Type B pancreatic cell (in vitro differentiated cells): Measurements from ENCODE around the gene MCFD2. TPM values are rescaled to one million over a fixed set of nuclear protein-coding genes. Genes with fewer than 3 reads are reported as not detected.

Source experiments
- DNase-seq: peaks from one replicate; pipeline ENCODE4 v3.0.0; 2021; ENCODE audit warnings: mixed read lengths; ENCODE audit not compliant: unreplicated experiment; ENCODE audit errors: extremely low spot score
- H3K27ac Mint-ChIP-seq: 2 replicates; pipeline ENCODE4 v1.8.0; 2021; ENCODE audit warnings: mild to moderate bottlenecking, mixed read lengths
- H3K27me3 Mint-ChIP-seq: 2 replicates; pipeline ENCODE4 v1.8.0; 2021; ENCODE audit warnings: mixed read lengths
- H3K36me3 Mint-ChIP-seq: 2 replicates; pipeline ENCODE4 v1.8.0; 2021; ENCODE audit warnings: mixed read lengths
- H3K4me1 Mint-ChIP-seq: one replicate; pipeline ENCODE4 v1.8.0; 2021; ENCODE audit warnings: mixed read lengths; ENCODE audit not compliant: unreplicated experiment
- H3K4me3 Mint-ChIP-seq: 2 replicates; pipeline ENCODE4 v1.8.0; 2021; ENCODE audit warnings: mild to moderate bottlenecking, mixed read lengths
- H3K9me3 Mint-ChIP-seq: 2 replicates; pipeline ENCODE4 v1.8.0; 2021; ENCODE audit warnings: mixed read lengths
- CTCF ChIP-seq: fragments of 200-600 bp; sonication (generic); conservative IDR thresholded peaks from 2 replicates; pipeline ENCODE4 v1.5.0; 2021; ENCODE audit warnings: antibody characterized with exemption, mild to moderate bottlenecking
- total RNA-seq: library from RNA; stranded (reverse); gene quantifications from 2 replicates; pipeline ENCODE4 v1.2.1, GENCODE V29; 2021; ENCODE audit warnings: low replicate concordance

The MCFD2 gene
- total RNA-seq, 1 donor from 2014 or later = 72.4 TPM

DNA sequence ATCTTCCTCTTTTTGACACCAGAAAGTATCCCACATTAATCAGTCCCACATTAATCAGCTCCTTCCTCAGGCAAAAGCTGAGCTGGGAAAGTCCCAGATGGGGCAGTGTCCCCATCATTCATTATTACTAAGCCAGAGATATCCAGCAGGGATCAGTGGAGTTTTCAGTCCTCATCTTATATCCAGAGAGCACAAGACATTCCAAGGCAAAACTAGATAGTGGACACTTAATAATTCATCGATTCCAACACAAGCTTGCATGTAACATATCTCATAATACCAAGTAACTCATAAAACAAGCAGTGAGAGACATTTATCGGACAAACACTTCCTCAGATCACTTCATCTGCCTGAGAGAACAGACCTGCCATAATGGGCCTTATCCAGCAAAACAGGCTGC, 53.1 kb downstream of the MCFD2 start:
- peaks cover 8% of the 10 kb centered on the region for H3K9me3 Mint-ChIP-seq
- H3K27ac Mint-ChIP-seq = no peak overlapping the region
- DNase-seq = no peak
- H3K36me3 Mint-ChIP-seq = no peaks in the 10 kb centered on the region
- H3K4me3 Mint-ChIP-seq = no peak overlapping the region
- peaks cover 25% of the 10 kb centered on the region for H3K4me1 Mint-ChIP-seq
- TF ChIP-seq CTCF = no peak
- H3K27me3 Mint-ChIP-seq = no peaks in the 10 kb centered on the region

DNA sequence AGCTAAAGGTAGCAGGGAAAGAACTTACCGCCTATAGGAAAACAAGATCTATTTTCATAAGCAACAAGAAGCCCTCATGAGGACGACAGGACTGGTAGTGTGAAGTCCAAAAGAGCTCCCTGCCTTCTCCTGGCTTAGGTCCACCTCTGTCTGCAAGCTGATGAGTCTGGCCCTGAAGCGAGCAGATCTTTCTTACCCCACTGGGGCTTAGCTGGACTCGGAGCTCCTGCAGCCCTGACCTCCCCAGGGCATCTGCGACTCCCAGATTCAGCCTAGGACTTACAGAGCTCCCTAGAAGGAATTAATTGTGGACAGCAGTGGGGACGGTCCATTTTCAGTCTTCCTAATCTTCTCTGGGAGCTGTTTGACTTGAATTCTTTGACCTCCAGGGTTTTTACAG, 53.7 kb downstream of the MCFD2 start:
- Mint-ChIP-seq H3K9me3 (peaks cover 8% of the 10 kb centered on the region), H3K36me3 (no peaks in the 10 kb centered on the region), H3K27ac (no peak overlapping the region), H3K4me1 (peaks cover 25% of the 10 kb centered on the region), H3K4me3 (no peak overlapping the region), H3K27me3 (no peaks in the 10 kb centered on the region)
- DNase-seq = no peak
- no peak for TF ChIP-seq CTCF

GRCh38 chr2:46859482-46859881, 56.1 kb downstream of the MCFD2 start:
- Mint-ChIP-seq H3K36me3 (no peaks in the 10 kb centered on the region), H3K27me3 (no peaks in the 10 kb centered on the region), H3K4me1 (peaks cover 34% of the 10 kb centered on the region), H3K4me3 (no peak overlapping the region), H3K27ac (no peak overlapping the region), H3K9me3 (no peaks in the 10 kb centered on the region)
- no peak for DNase-seq
- TF ChIP-seq CTCF = no peak

- Mint-ChIP-seq H3K36me3 (no peaks in the 10 kb centered on the region), H3K9me3 (no peaks in the 10 kb centered on the region), H3K4me1 (peaks cover 30% of the 10 kb centered on the region), H3K27me3 (no peaks in the 10 kb centered on the region), H3K4me3 (no peak overlapping the region), H3K27ac (no peak overlapping the region)
- DNase-seq = no peak
- TF ChIP-seq CTCF = no peak
Measured at GRCh38 chr2:46858702-46859090, 56.9 kb downstream of the MCFD2 start.

GRCh38 chr2:46857871-46858701, 57.5 kb downstream of the MCFD2 start:
- no peaks in the 10 kb centered on the region for H3K27me3 Mint-ChIP-seq
- no peaks in the 10 kb centered on the region for H3K36me3 Mint-ChIP-seq
- no peak for DNase-seq
- H3K27ac Mint-ChIP-seq = no peak overlapping the region
- H3K9me3 Mint-ChIP-seq = no peaks in the 10 kb centered on the region
- no peak overlapping the region for H3K4me3 Mint-ChIP-seq
- TF ChIP-seq CTCF = no peak
- peaks cover 26% of the 10 kb centered on the region for H3K4me1 Mint-ChIP-seq
